HEK293T (cell line): ENCODE results near the gene CPA3.

Experiments
- CTCF ChIA-PET: fragments of 350-600 bp; formaldehyde crosslinking; extraction: SDS; loops from one replicate; lab custom pipeline; 2021; ENCODE audit warnings: antibody characterized with exemption, inconsistent platforms; lab: Yijun Ruan, JAX
- POLR2A ChIA-PET: fragments of 350-600 bp; formaldehyde crosslinking; extraction: SDS; loops from one replicate; lab custom pipeline; 2020; ENCODE audit warnings: antibody characterized with exemption, inconsistent platforms; lab: Yijun Ruan, JAX
- DNase-seq: peaks from one replicate; pipeline ENCODE4 v3.0.0; 2012; ENCODE audit warnings: mixed read lengths; ENCODE audit errors: extremely low spot score
- ARNT ChIP-seq: fragments of 450-650 bp; IDR thresholded peaks from 2 replicates; pipeline ENCODE4 v1.6.1; 2017; ENCODE audit warnings: mild to moderate bottlenecking
- BHLHE40 ChIP-seq: fragments of 450-650 bp; IDR thresholded peaks from 2 replicates; pipeline ENCODE4 v1.6.1; 2016; ENCODE audit warnings: mild to moderate bottlenecking, moderate library complexity, borderline replicate concordance
- CTBP1 ChIP-seq: fragments of 450-650 bp; IDR thresholded peaks from 2 replicates; pipeline ENCODE4 v1.6.1; 2016; ENCODE audit warnings: borderline replicate concordance
- ELF4 ChIP-seq: fragments of 450-650 bp; IDR thresholded peaks from 2 replicates; pipeline ENCODE4 v1.6.1; 2017; ENCODE audit warnings: antibody characterized with exemption
- FOXA1 ChIP-seq: fragments of 450-650 bp; IDR thresholded peaks from 2 replicates; pipeline ENCODE4 v1.6.1; 2016; ENCODE audit warnings: mild to moderate bottlenecking
- FOXK2 ChIP-seq: fragments of 450-650 bp; IDR thresholded peaks from 2 replicates; pipeline ENCODE4 v1.6.1; 2016; ENCODE audit warnings: mild to moderate bottlenecking
- FOXM1 ChIP-seq: fragments of 450-650 bp; IDR thresholded peaks from 2 replicates; pipeline ENCODE4 v1.6.1; 2017; ENCODE audit warnings: mild to moderate bottlenecking, borderline replicate concordance
- HDGF ChIP-seq: fragments of 450-650 bp; IDR thresholded peaks from 2 replicates; pipeline ENCODE4 v1.6.1; 2017; ENCODE audit warnings: antibody characterized with exemption, borderline replicate concordance
- L3MBTL2 ChIP-seq: fragments of 450-650 bp; conservative IDR thresholded peaks from 2 replicates; pipeline ENCODE4 v1.6.1; 2016; ENCODE audit warnings: mild to moderate bottlenecking
- LEF1 ChIP-seq: fragments of 450-650 bp; IDR thresholded peaks from 2 replicates; pipeline ENCODE4 v1.6.1; 2017; ENCODE audit warnings: mild to moderate bottlenecking, borderline replicate concordance
- NFRKB ChIP-seq: fragments of 450-650 bp; IDR thresholded peaks from 2 replicates; pipeline ENCODE4 v1.6.1; 2016; ENCODE audit warnings: mild to moderate bottlenecking, moderate library complexity
- PKNOX1 ChIP-seq: fragments of 450-650 bp; IDR thresholded peaks from 2 replicates; pipeline ENCODE4 v1.6.1; 2016
- SP1 ChIP-seq: fragments of 450-650 bp; IDR thresholded peaks from 2 replicates; pipeline ENCODE4 v1.6.1; 2017
- SUZ12 ChIP-seq: fragments of 450-650 bp; IDR thresholded peaks from 2 replicates; pipeline ENCODE4 v1.6.1; 2016; ENCODE audit warnings: mild to moderate bottlenecking
- TARDBP ChIP-seq: fragments of 450-650 bp; IDR thresholded peaks from 2 replicates; pipeline ENCODE4 v1.6.1; 2016
- ZNF384 ChIP-seq: fragments of 450-650 bp; IDR thresholded peaks from 2 replicates; pipeline ENCODE4 v1.6.1; 2016

CPA3 gene

DNA sequence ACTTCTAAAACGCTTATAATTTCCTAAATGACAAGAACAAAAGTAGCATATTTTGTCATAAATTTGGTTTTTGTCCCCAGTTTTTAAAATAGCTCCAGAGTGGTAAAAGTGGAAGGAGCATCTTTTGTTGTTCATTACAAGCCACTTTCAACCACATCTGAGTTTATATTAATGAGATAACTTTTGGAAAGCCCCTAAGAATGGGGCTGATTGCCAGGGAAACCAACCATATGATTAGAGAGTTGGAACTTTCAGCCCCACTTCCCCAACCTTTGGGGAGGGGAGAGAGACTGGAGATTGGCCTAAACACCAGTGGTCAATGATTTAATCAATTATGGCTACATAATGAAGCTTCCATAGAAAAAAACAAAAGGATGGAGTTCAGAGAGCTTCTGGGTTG, 57.4 kb downstream of the CPA3 start:
- ChIA-PET POLR2A (no interaction called here), CTCF (no interaction called here)

DNA sequence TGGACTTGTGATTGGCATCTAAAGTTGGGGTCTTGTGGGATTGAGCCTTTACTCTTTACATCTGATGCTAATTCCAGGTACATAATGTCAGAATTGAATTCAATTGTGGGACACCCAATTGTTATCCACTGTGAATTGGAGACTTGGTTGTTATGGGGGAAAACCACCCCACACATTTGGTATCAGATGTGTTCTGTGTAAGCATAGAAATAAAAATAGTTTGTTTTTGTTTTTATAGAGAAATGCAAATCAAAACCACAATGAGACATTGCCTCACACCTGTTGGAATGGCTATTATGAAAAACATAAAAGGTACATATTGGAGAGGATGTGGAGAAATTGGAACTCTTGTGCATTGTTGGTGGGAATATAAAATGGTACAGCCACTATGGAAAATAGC, 58.5 kb downstream of the CPA3 start:
- CTCF ChIA-PET = interaction anchor here (0.5 kb wide), 1 partner anchor 10 kb away, joined by 3 read pairs; no protein-coding TSS in a partner anchor
- TF ChIP-seq ZNF384 (no peak), BHLHE40 (no peak), FOXM1 (no peak), TARDBP (no peak), FOXA1 (no peak), L3MBTL2 (no peak)
- DNase-seq = no peak
- POLR2A ChIA-PET = no interaction called here

More for the DNA sequence above, 57.4 kb downstream of the CPA3 start:
- TF ChIP-seq ARNT (no peak), CTBP1 (no peak), NFRKB (no peak), SUZ12 (no peak), ELF4 (no peak), L3MBTL2 (no peak), FOXA1 (no peak), PKNOX1 (no peak), SP1 (no peak), BHLHE40 (no peak)
- DNase-seq = no peak

- POLR2A ChIA-PET = no interaction called here
- DNase-seq = no peak
- CTCF ChIA-PET = interaction anchor here (0.7 kb wide), 1 partner anchor 70 kb away, joined by 3 read pairs; no protein-coding TSS in a partner anchor
- TF ChIP-seq LEF1 = no peak
- TF ChIP-seq FOXK2 = no peak
- no peak for TF ChIP-seq FOXA1
- no peak for TF ChIP-seq CTBP1
- TF ChIP-seq ELF4 = no peak
- TF ChIP-seq L3MBTL2 = no peak
- no peak for TF ChIP-seq HDGF
- TF ChIP-seq BHLHE40 = no peak
- TF ChIP-seq PKNOX1 = no peak
- no peak for TF ChIP-seq FOXM1
- no peak for TF ChIP-seq SUZ12
These were observed 59.5 kb downstream of the CPA3 start for GRCh38 chr3:148924562-148924961.

DNA sequence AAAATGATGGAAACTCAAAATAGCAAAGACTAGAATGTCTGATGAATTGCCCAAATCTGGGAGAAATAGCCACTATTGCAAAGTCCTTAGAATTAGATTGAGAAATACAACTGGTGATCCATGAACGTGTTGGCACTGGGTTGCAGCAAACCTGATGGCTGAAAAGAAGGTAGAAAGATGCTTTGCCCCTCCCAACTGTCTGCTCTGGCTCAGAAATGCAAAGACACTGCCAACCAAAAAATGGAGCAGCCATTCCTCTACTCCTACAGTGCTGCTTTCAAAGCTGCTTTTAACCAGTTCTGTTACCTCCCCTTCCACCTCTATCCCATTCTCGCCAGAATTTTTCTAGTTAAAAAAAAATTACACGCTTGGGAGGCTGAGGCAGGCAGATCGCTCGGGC, 60.7 kb downstream of the CPA3 start:
- POLR2A ChIA-PET = no interaction called here
- no peak for DNase-seq
- TF ChIP-seq CTBP1 = no peak
- no peak for TF ChIP-seq L3MBTL2
- TF ChIP-seq FOXA1 = no peak
- no peak for TF ChIP-seq SUZ12
- no peak for TF ChIP-seq FOXM1
- TF ChIP-seq SP1 = no peak
- no peak for TF ChIP-seq ZNF384
- no peak for TF ChIP-seq HDGF
- TF ChIP-seq ARNT = no peak
- TF ChIP-seq FOXK2 = no peak
- CTCF ChIA-PET = no interaction called here

DNA sequence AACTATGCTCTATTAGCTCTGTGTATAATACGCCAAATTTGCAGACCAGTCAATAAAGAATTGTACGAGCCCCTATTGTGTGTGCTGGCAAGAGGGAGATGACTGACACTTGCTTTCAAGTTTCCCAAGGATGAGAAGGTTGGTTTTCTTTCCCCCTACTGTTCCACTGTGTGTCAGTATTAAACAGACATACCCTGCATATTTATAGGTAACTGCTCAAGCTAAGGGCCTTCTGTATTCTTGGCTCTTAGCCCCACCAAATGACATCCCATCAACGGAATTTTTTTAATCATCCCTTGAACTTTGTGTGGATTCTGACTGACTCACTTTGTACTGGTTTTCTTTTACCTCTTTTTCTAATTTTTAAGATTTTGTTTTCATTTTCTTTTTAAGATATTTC, 65.7 kb downstream of the CPA3 start:
- no peak for TF ChIP-seq LEF1
- ChIA-PET POLR2A (no interaction called here), CTCF (no interaction called here)
- DNase-seq = no peak

- DNase-seq = no peak
- TF ChIP-seq NFRKB (no peak), BHLHE40 (no peak), L3MBTL2 (no peak), FOXA1 (no peak), FOXM1 (no peak), ELF4 (no peak), SP1 (no peak), TARDBP (no peak), CTBP1 (no peak), ZNF384 (no peak), PKNOX1 (no peak), FOXK2 (no peak), HDGF (no peak), LEF1 (no peak)
- ChIA-PET CTCF (no interaction called here), POLR2A (no interaction called here)
These were observed 66.5 kb downstream of the CPA3 start for GRCh38 chr3:148931574-148931973.

DNA sequence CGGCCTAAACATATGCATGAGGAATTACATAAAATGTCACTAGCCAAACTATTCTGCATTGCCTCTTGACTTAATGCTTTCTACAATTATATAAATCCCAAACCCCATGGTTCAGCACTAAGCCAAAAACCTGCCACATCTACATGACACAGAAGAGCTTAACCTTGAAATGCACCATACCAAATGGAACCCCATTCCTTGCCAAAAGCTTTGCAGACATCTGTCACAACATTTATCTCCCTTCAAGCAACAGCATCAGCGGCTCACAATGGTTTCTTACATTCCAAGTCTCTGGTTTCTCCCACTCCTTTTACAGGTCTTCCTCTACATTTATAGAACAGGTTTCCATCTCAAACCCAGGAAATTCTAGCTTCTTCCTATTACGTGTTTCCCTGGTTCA, 67.9 kb downstream of the CPA3 start:
- no peak for DNase-seq
- TF ChIP-seq ELF4 = no peak
- no peak for TF ChIP-seq CTBP1
- TF ChIP-seq NFRKB = no peak
- no peak for TF ChIP-seq FOXM1
- TF ChIP-seq TARDBP = no peak
- TF ChIP-seq HDGF = no peak
- no peak for TF ChIP-seq L3MBTL2
- no peak for TF ChIP-seq PKNOX1
- no peak for TF ChIP-seq BHLHE40
- no peak for TF ChIP-seq SP1
- TF ChIP-seq FOXK2 = no peak
- no peak for TF ChIP-seq FOXA1
- TF ChIP-seq ZNF384 = no peak
- TF ChIP-seq LEF1 = no peak
- no peak for TF ChIP-seq SUZ12
- TF ChIP-seq ARNT = no peak
- CTCF ChIA-PET = interaction anchor here (0.5 kb wide), 1 partner anchor 38 kb away, joined by 3 read pairs; no protein-coding TSS in a partner anchor
- POLR2A ChIA-PET = no interaction called here
